ENCODE measurements around the gene C19orf38.

The C19orf38 gene

DNA sequence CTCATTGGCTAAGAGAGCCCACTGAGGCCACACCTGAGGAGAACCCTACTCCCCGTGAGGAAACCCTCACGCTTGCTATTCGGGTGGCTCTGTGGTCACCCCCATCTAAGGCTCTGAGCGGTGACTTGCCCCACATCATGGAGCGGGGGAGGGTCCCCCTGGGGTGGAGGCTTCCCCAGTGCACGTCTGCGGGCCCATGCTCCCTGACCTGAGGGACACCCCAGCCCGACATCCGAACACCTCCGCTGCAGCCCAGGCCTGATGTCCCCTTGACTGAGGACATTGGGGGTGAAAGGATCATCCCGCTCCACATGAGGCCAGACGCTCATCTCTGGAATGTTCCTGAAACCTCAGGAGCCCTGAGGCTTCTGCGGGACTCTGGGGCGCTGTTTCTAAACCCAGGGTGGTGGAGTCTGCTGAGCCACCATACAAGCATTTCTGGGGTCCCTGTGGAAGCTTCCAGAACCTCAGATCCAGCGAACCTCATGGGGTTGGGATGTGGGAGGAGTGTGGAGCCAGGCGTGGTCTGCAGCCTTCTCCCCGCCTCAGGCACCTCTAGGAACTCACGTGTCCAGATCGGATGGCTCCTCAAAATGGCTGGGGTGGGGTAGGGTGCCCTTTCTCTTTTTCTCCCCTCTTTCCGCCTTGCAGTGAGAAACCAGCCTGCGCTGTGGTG lies 32.1 kb upstream of the C19orf38 start:
- no peak for DNase-seq (ENCODE audit: low read depth)
- TF ChIP-seq, protein P1, sequence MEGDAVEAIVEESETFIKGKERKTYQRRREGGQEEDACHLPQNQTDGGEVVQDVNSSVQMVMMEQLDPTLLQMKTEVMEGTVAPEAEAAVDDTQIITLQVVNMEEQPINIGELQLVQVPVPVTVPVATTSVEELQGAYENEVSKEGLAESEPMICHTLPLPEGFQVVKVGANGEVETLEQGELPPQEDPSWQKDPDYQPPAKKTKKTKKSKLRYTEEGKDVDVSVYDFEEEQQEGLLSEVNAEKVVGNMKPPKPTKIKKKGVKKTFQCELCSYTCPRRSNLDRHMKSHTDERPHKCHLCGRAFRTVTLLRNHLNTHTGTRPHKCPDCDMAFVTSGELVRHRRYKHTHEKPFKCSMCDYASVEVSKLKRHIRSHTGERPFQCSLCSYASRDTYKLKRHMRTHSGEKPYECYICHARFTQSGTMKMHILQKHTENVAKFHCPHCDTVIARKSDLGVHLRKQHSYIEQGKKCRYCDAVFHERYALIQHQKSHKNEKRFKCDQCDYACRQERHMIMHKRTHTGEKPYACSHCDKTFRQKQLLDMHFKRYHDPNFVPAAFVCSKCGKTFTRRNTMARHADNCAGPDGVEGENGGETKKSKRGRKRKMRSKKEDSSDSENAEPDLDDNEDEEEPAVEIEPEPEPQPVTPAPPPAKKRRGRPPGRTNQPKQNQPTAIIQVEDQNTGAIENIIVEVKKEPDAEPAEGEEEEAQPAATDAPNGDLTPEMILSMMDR (IDR thresholded peaks at IDR 0.05; ENCODE audit: control insufficient read depth, insufficient read depth, low read depth, low read length, missing control alignments) = no peak
- H3K4me3 ChIP-seq (ENCODE audit: control insufficient read depth, low read depth, low read length) = peak overlapping the region; percentile 91

DNA sequence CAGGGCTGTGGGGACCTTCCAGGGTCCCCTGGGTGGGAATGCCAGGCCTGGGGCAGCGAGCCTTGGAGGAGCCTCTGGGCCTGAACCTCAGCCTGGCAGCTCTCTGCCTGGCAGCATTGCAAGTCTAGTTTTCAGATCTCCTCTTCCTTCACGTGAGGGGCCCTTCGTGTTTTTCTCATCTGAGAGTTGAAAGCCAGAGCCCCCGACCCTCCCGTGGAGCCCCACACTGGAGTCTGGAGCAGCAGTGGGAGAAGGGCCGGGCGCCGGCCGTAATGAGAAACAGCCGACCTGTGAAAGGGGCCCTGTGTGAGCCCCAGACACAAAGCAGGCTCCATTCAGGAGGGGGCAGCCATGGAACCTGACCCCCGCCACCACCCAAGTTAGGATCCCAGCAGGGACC lies 31.5 kb upstream of the C19orf38 start:
- TF ChIP-seq, protein P1 (IDR thresholded peaks at IDR 0.05; ENCODE audit: control insufficient read depth, insufficient read depth, low read depth, low read length, missing control alignments) = no peak
- H3K4me3 ChIP-seq (ENCODE audit: control insufficient read depth, low read depth, low read length) = peak overlapping the region; percentile 91
- no peak for DNase-seq (ENCODE audit: low read depth)

DNA sequence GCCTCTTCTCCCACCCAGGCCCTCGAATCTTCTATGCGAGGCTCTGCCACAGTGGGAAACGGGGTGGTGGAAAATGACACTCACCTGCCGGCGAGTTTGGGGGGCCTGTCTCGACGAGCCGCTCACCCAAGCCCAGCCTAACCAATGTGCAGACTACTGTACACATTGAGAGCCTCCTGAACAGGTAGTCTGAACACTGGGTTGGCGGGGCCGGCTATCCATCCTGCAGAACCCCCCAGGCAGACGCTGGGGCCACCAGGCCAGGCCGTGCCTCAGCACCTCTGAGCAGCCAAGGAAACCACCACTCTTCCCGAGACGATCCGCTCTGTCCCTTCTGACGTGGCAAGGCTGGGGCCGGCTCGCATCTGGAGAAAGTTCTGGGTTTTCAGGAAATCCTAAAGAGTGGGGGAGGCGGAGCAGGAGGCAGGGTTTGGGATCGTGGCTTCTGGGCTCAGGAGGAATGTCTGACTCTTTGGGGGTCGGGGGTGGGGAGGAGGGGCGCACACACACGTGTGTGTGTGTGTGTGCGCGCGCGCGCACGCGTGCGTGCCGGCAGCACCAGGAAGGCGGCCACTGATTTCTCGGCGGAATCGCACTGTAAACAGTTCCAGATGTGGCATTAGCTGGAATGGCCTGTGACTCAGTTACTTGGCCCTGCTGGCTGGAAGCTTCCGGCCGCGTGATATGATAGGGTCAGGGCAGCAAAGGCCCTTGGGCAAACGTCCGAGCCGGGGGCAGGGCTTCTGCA lies 30.8 kb upstream of the C19orf38 start:
- H3K4me3 ChIP-seq (ENCODE audit: control insufficient read depth, low read depth, low read length) = peak overlapping the region; percentile 91
- TF ChIP-seq, protein P1 (IDR thresholded peaks at IDR 0.05; ENCODE audit: control insufficient read depth, insufficient read depth, low read depth, low read length, missing control alignments) = no peak
- DNase-seq (ENCODE audit: low read depth) = peak; percentile 94

DNA sequence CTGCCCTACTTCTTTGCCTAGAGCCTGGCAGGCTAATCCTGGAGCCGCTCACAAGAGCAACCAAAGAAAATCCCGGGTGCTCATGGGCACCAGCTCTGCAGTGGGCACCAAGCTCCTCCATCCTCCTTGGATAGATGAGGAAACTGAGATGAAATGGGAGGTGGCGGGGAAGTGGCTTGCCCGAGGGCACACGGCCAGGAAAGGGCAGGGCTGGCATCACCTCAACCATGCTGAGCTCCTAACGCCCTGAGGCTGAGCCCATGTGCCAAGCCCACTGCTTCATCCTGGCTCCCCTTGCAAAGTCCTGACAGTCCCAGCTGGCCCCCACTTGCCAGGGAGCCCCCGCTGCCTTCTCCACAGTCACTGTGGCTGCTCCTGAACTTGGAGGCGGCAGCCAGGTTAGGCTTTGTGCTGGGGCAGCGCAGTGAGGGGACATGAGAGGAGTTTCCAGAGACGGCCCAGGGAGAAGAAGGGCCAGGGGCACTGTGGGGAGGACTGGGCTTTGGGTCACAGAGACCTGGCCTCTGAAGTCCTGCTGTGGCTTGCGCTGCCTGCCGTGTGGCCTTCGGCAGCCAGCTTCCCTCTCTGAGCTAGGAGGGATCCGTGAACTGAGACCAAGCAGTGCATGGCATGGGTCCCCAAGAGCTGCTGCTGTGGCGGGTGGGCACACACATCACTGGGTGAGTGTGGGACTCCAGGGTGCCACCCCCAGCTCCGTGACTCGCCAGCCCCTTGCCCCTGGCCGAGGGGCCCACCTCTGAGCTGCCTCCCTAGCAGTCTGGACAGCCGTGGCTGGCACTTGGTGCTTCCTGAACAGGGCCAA lies 29.7 kb upstream of the C19orf38 start:
- no peak overlapping the region for H3K4me3 ChIP-seq (ENCODE audit: control insufficient read depth, low read depth, low read length)
- DNase-seq (ENCODE audit: low read depth) = no peak
- TF ChIP-seq, protein P1 (IDR thresholded peaks at IDR 0.05; ENCODE audit: control insufficient read depth, insufficient read depth, low read depth, low read length, missing control alignments) = no peak

DNA sequence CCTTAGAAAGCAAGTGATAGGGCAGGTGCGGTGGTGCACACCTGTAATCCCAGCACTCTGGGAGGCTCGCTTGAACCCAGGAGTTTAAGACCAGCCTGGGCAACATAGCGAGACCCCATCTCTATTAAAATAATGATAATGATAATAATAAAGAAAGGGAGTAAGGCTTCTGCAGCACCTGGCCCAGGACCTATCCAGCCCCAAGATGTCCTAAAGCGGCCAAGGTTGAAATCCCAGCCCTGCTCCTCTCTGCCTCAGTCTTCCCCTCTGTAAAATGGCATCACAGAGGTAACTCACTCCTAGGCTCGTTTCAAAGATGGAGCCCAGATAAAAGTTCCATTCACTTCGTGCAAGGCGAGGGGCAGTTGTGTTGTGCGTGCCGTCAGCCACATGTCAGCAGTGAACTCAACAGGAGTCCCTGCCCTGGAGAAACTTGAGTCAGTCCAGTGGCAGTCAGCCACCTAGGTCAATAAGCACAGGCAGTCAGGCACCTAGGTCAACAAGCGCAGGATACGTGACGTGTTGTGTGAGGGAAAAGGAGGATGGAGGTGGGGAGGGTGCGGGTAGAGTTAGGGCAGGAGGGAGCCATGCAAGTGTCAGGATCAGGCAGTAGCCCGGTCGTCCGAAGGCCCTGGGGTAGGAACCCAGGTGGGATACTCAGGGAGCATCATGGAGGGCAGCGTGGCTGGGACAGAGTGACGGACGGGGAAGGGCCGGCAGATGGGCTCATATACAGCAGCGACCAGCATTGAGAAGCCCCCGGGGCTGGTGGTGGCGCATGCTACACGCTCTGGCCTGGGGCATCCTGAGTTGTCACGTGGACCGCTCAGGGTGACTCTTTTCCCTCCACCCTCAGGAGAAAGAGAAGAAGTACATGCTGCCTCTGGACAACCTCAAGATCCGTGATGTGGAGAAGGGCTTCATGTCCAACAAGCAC lies 28.8 kb upstream of the C19orf38 start:
- DNase-seq (ENCODE audit: low read depth) = no peak
- no peak overlapping the region for H3K4me3 ChIP-seq (ENCODE audit: control insufficient read depth, low read depth, low read length)
- TF ChIP-seq, protein P1 (IDR thresholded peaks at IDR 0.05; ENCODE audit: control insufficient read depth, insufficient read depth, low read depth, low read length, missing control alignments) = no peak

Data from AG09309 (cell line).